Heart left ventricle (tissue), 16 donors: ENCODE results near the gene ERMN. TPM values are rescaled to one million over a fixed set of nuclear protein-coding genes. Genes with fewer than 3 reads are reported as not detected.

Experiments used
- ATAC-seq, 4 donors: fragments of 200-7000 bp; cut with Tn5 transposase; one replicate each; pipeline ENCODE4 v1.9.1; 2020 to 2022; ENCODE audit warnings: moderate library complexity in 4 of 4, mild to moderate bottlenecking in 3 of 4, moderate number of reproducible peaks in 1 of 4
- DNase-seq, 5 donors: peaks; one replicate each; pipeline ENCODE4 v3.0.0-alpha.2; 2020
- H3K27ac ChIP-seq, 12 donors: fragments of 200-600 bp; sonication (generic) in 4 of 12; one replicate each; pipeline versions ENCODE4 v1.5.0 to v1.8.0; 2016 to 2022; ENCODE audit warnings: mild to moderate bottlenecking in 2 of 12
- H3K27me3 ChIP-seq, 9 donors: fragments of 200-600 bp; sonication (generic) in 2 of 9; one replicate each; pipeline versions ENCODE4 v1.5.1 to v1.8.0; 2016 to 2022; ENCODE audit warnings: mild to moderate bottlenecking in 3 of 9
- H3K36me3 ChIP-seq, 9 donors: fragments of 200-600 bp; sonication (generic) in 2 of 9; one replicate each; pipeline versions ENCODE4 v1.5.0 to v1.8.0; 2018 to 2022; ENCODE audit warnings: mild to moderate bottlenecking in 2 of 9
- H3K4me1 ChIP-seq, 12 donors: fragments of 200-600 bp; sonication (generic) in 4 of 12; one replicate each; pipeline versions ENCODE4 v1.5.0 to v1.8.0; 2016 to 2022; ENCODE audit warnings: mild to moderate bottlenecking in 3 of 12
- H3K4me3 ChIP-seq, 12 donors: fragments of 200-600 bp; sonication (generic) in 4 of 12; one replicate each; pipeline versions ENCODE4 v1.5.0 to v1.8.0; 2017 to 2022; ENCODE audit warnings: mild to moderate bottlenecking in 9 of 12, moderate library complexity in 4 of 12
- H3K9me3 ChIP-seq, 12 donors: fragments of 200-600 bp; sonication (generic) in 4 of 12; one replicate each; pipeline versions ENCODE4 v1.5.0 to v1.8.0; 2016 to 2022; ENCODE audit warnings: mild to moderate bottlenecking in 1 of 12
- POLR2A ChIP-seq, 2 donors: fragments of 450-650 bp; IDR thresholded peaks; one replicate each; pipeline ENCODE4 v1.6.1; 2017; ENCODE audit warnings: antibody characterized with exemption in 2 of 2, mild to moderate bottlenecking in 2 of 2, moderate library complexity in 2 of 2
- WGBS, 4 donors: extraction: QIAGEN DNeasy Blood & Tissue Kit in 2 of 4; methylation state at CpG; one replicate each; pipeline versions ENCODE4 v1.1.5 to v1.1.7; 2013 to 2018; 5-methylcytosine and 5-hydroxymethylcytosine counted together
- intact Hi-C, 10 donors: fragments of 100-400 bp; cut with DNase I; formaldehyde crosslinking; loops; one replicate each; pipeline versions ENCODE4 v1.11.1 to v1.14.2; 2022
- polyA plus RNA-seq, 2 donors: library from polyadenylated mRNA; stranded (reverse); fragments of 200-250 nt; gene quantifications; one replicate each; pipeline ENCODE4 v1.2.3, GENCODE V29; 2013
- total RNA-seq, 9 donors: library from RNA; depleted of rRNA in 2 of 9; stranded (reverse); fragments of >200 nt in 2 of 9; fragmentation: NEBNext Ultra II Directional in 3 of 9; extraction: Animal tissue kit (Norgen Biotek cat#: 25700) in 3 of 9; gene quantifications; one replicate each; pipeline versions ENCODE4 v1.1.0 to v1.2.4, GENCODE V29; 2016 to 2023
- TF ChIP-seq, protein P1 (sequence below), 12 donors: fragments of 200-600 bp; sonication (generic) in 4 of 12; IDR thresholded peaks; one replicate each; pipeline versions ENCODE4 v1.5.0 to v1.8.0; 2018 to 2022; ENCODE audit warnings: antibody characterized with exemption in 12 of 12, mild to moderate bottlenecking in 5 of 12
- donor health status: ischemic (EF 13 %, LVEDD 7.1; RV severe dilation, severe dysfunction).
- donor health status: healthy with polysubstance abuse.
- donor health status: DM: no; HTN: yes; CAD: no.
- donor health status: DM: no; HTN: no; CAD: no.
- donor health status: ischemic (EF 25% LVEDD 6.9; RV normal size, moderate dysfunction).
- donor health status: ischemic (EF 25% LVEDD 5.7; RV mildly dilated, moderate dysfunction).
- donor health status: healthy.
- donor health status: DM: yes; HTN: yes; CAD: no.
- donor health status: ischemic (EF 35%, LVEDD 5.7; RV mildly dilated, moderate dysfunction).
- donor health status: nonischemic (EF 11% LVEDD 7.7; RV severe dilation, severe dysfunction).
- donor health status: DM: yes; HTN: yes; CAD: no.
- donor health status: PGD.
- donor health status: ischemic (EF 29% LVEDD 5.4; RV normal size, mild dysfunction).
- donor health status: nonischemic (EF 23%, LVEDD 6.1; RV moderate dilation, normal function).

The ERMN gene
- total and polyA plus RNA-seq, 11 donors = 0.05 to 1.1 (median 0.08) TPM; not detected in 6

DNA sequence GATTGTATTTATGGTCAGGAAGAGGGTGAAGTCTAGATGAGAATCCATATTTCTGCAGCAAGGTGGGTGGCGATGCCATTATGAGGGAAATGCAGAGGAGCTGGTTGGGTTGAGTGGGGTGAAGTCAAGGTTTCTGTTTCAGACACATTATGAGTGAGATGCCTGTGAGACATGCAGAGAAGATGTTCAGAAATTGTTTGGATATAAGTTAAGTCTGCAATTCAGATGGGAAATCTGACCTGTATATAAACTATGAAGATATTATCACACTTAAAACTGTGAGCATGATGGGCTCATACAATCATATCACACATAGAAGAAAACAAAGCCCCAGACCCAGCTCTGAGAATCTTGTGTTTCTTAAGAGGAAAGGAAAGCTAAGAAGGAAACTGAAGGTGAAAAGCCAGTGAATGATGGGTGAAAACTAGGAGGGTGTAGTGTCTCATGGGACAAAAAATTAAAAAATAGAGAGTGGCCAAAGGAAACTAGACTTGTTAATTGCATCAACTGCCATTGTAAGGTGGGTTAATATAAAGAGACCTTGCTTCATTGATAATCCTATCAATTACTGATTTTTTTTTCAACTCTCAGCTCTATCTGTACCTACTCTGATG, 53.9 kb downstream of the ERMN start:
- Histone ChIP-seq H3K27me3 (no peaks in the 10 kb centered on the region), H3K9me3 (peaks cover 0 to 7% (median 0%) of the 10 kb centered on the region in 12 donors), H3K4me1 (no peaks in the 10 kb centered on the region), H3K4me3 (no peak overlapping the region), H3K27ac (no peak overlapping the region), H3K36me3 (no peaks in the 10 kb centered on the region)
- intact Hi-C loops = no loop called here
- TF ChIP-seq, protein P1, sequence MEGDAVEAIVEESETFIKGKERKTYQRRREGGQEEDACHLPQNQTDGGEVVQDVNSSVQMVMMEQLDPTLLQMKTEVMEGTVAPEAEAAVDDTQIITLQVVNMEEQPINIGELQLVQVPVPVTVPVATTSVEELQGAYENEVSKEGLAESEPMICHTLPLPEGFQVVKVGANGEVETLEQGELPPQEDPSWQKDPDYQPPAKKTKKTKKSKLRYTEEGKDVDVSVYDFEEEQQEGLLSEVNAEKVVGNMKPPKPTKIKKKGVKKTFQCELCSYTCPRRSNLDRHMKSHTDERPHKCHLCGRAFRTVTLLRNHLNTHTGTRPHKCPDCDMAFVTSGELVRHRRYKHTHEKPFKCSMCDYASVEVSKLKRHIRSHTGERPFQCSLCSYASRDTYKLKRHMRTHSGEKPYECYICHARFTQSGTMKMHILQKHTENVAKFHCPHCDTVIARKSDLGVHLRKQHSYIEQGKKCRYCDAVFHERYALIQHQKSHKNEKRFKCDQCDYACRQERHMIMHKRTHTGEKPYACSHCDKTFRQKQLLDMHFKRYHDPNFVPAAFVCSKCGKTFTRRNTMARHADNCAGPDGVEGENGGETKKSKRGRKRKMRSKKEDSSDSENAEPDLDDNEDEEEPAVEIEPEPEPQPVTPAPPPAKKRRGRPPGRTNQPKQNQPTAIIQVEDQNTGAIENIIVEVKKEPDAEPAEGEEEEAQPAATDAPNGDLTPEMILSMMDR (IDR thresholded peaks at IDR 0.05) = no peak
- TF ChIP-seq POLR2A (IDR thresholded peaks at IDR 0.05) = no peak
- DNase-seq (no peak), ATAC-seq (no peak)
- WGBS, 4 donors = 91 to 95% (median 93%) methylated on average over 1 of the region's 1 CpG

DNA sequence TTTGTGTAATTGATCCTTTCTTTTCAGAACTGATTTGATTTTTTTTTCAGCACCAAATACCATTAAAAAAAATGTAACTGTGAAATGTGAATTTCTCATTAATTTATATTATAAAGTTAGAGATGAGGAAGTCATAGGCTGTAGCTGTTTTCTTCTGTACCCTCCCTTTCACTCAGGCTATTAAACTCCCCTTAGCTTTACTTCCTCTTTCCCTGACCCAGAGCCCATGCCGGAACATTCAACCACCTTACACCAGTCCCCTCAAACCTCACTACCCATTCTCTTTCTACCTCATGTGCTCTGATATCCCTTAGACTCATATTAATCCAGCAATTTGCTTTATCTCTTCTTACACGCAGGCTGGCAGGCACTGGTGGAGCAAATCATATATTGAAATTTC, 55.7 kb downstream of the ERMN start:
- Histone ChIP-seq H3K4me3 (no peak overlapping the region), H3K9me3 (peaks cover 0 to 4% (median 0%) of the 10 kb centered on the region in 12 donors), H3K27me3 (no peaks in the 10 kb centered on the region), H3K36me3 (no peaks in the 10 kb centered on the region), H3K27ac (no peak overlapping the region), H3K4me1 (no peaks in the 10 kb centered on the region)
- WGBS, 4 donors = 76 to 81% (median 79%) methylated on average over 2 of the region's 2 CpGs
- TF ChIP-seq, protein P1 (IDR thresholded peaks at IDR 0.05) = no peak
- no peak for TF ChIP-seq POLR2A (IDR thresholded peaks at IDR 0.05)
- ATAC-seq (no peak), DNase-seq (no peak)
- intact Hi-C loops = no loop called here

DNA sequence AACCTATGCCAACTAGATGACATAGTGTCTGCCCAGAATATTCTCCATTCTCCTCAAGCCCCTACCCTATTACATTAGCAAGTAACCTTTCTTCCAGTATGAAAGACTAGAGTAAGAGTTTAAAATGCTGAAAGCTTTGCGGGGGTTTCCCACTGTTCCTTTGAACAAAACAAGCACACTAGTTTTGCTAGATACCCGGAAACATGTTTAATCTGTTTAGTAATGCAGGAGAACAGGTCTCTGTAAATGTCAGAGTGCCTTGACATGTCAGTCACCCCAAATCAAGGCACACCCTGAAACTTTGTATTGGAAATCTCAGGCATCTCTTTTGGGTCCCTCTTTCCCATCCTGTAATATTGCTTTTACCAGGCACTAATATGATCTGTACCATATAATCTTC, 56.6 kb downstream of the ERMN start:
- 86 to 92% (median 90%) methylated on average over 2 of the region's 2 CpGs for WGBS, 4 donors
- TF ChIP-seq, protein P1 (IDR thresholded peaks at IDR 0.05) = no peak
- no peak for TF ChIP-seq POLR2A (IDR thresholded peaks at IDR 0.05)
- no peaks in the 10 kb centered on the region for H3K36me3 ChIP-seq

More for the DNA sequence above, 56.6 kb downstream of the ERMN start:
- Histone ChIP-seq H3K27me3 (no peaks in the 10 kb centered on the region), H3K27ac (no peak overlapping the region), H3K4me1 (no peaks in the 10 kb centered on the region), H3K4me3 (no peak overlapping the region), H3K9me3 (peaks cover 0 to 4% (median 0%) of the 10 kb centered on the region in 12 donors)
- DNase-seq (no peak), ATAC-seq (no peak)
- intact Hi-C loops = no loop called here

Other genes with a start within 250 kb of the ERMN start
- gene GALNT5, start 68.1 kb downstream of the ERMN start, total RNA-seq = 1 to 10 TPM in 1 of 9 donors, under 1 TPM in 7, not detected in 1; 0.04 to 1.0 (median 0.21) TPM
- gene GALNT5, start 68.1 kb downstream of the ERMN start, polyA plus RNA-seq = under 1 TPM; 0.04 TPM
- gene CYTIP, start 118.3 kb upstream of the ERMN start, total RNA-seq = 10 to 100 TPM in 1 of 9 donors, 1 to 10 TPM in 6, under 1 TPM in 2; 0.53 to 12.0 (median 1.5) TPM
- under 1 TPM; 0.38 to 1.00 TPM for gene CYTIP, start 118.3 kb upstream of the ERMN start, polyA plus RNA-seq